ENCODE measurements around the gene TTLL9.

Gene TTLL9

DNA sequence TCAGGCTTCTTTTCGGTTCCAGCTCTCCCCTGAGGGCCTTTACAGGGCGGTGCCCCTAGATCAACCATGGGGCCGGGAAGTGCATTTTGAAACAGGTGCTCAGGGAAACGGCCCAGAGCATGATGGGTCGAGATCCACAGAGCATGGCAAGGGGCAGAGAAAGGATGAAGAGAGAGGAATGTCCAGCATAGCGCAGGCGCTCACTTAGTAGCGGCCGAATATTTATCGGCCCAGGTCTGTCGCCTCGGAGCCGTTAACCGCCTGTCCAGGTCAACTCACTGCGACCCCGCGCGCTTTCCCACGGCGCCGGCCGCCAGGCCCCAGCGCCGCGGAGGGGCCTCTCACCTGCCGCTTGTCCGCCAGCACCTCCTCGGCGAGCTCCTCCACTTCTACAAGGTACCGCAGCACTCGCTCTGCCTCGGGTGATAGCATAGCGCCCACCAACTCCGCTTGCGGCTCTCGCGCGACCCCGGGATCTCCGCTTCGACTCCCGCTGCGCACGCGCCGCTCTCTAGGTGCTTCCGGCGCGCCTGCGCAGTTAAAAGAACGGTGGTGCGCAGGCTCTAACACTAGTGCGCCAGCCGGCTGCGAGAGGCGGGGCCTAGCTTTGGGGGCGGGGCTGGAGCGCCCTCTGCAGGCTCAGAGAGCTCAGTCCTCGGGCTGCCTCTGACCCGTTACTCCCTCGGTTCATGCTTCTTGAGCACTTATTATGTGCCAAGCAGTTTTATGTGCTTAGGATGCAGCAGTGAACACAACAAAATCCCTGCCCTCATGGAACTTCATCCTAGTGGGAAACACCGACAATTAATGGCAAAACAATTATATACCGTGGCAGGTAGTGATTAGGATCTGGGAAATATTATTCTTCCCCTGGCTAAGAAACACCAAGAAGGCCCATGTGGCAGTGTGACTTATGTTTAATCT lies 81.4 kb downstream of the TTLL9 start, which contains the start of gene PDRG1:
PDRG1 (minus strand) TSS at position 517 of the 924 bp plus-strand sequence; CDS start at position 432, 85 bp downstream.
- H3K36me3 ChIP-seq (ENCODE audit: control insufficient read depth in 4 of 4, insufficient read depth in 4 of 4, low read length in 3 of 4): peaks cover 6 to 34% (median 25%) of the 10 kb centered on the region in 4 experiments
- peak; percentile 93 to 97 (median 97) for DNase-seq
- H3K27me3 ChIP-seq (replicated peaks in 2 of 5; ENCODE audit: control insufficient read depth in 4 of 5, insufficient read depth in 5 of 5, low read length in 4 of 5): peaks cover 0 to 17% (median 0%) of the 10 kb centered on the region in 5 experiments
- H3K4me3 ChIP-seq (ENCODE audit: control insufficient read depth in 1 of 7, extremely low read depth in 1 of 7, insufficient read depth in 4 of 7, low read depth in 2 of 7, low read length in 6 of 7): peak within 1 kb of the TSS; percentile 72 to 98 (median 91)
- peaks cover 0 to 8% (median 6%) of the 10 kb centered on the region in 5 experiments for H3K9me3 ChIP-seq (ENCODE audit: control extremely low read depth in 1 of 5, control insufficient read depth in 4 of 5, insufficient read depth in 2 of 5, low read depth in 1 of 5, low read length in 4 of 5)
- H3K4me1 ChIP-seq (ENCODE audit: control extremely low read depth in 1 of 4, control insufficient read depth in 4 of 4, insufficient read depth in 4 of 4, low read length in 3 of 4): peaks cover 0 to 18% (median 12%) of the 10 kb centered on the region in 4 experiments
- H3K27ac ChIP-seq (ENCODE audit: insufficient read depth in 1 of 2, low read depth in 1 of 2, low read length in 2 of 2, poor library complexity in 1 of 2, severe bottlenecking in 2 of 2): peak within 1 kb of the TSS; percentile 90 to 93
- under 1% methylated on average over 60 of the region's 63 CpGs for WGBS (ENCODE audit: insufficient coverage)
- ChIA-PET POLR2A (interaction anchor here (0.6 to 1.6 kb wide), 6 partner anchors 15 to 204 kb away, joined by 3 to 4 read pairs (median 3); no protein-coding TSS in a partner anchor), CTCF (interaction anchor here (0.6 to 6.7 kb wide), 29 partner anchors 8 to 143 kb away, joined by 3 to 98 read pairs (median 4); no protein-coding TSS in a partner anchor)

- POLR2A ChIA-PET: no interaction called here
- Histone ChIP-seq H3K4me1 (ENCODE audit: control extremely low read depth in 1 of 4, control insufficient read depth in 4 of 4, insufficient read depth in 4 of 4, low read length in 3 of 4) (peaks cover 0 to 18% (median 12%) of the 10 kb centered on the region in 4 experiments), H3K4me3 (ENCODE audit: control insufficient read depth in 1 of 7, extremely low read depth in 1 of 7, insufficient read depth in 4 of 7, low read depth in 2 of 7, low read length in 6 of 7) (no peak overlapping the region), H3K9me3 (ENCODE audit: control extremely low read depth in 1 of 5, control insufficient read depth in 4 of 5, insufficient read depth in 2 of 5, low read depth in 1 of 5, low read length in 4 of 5) (peaks cover 0 to under 1% (median 0%) of the 10 kb centered on the region in 5 experiments), H3K27ac (ENCODE audit: insufficient read depth in 1 of 2, low read depth in 1 of 2, low read length in 2 of 2, poor library complexity in 1 of 2, severe bottlenecking in 2 of 2) (no peak overlapping the region), H3K36me3 (ENCODE audit: control insufficient read depth in 4 of 4, insufficient read depth in 4 of 4, low read length in 3 of 4) (peaks cover 0 to 17% (median 9%) of the 10 kb centered on the region in 4 experiments), H3K27me3 (replicated peaks in 2 of 5; ENCODE audit: control insufficient read depth in 4 of 5, insufficient read depth in 5 of 5, low read length in 4 of 5) (peaks cover 0 to 20% (median 0%) of the 10 kb centered on the region in 5 experiments)
- 100% methylated on average over 2 of the region's 6 CpGs for WGBS (ENCODE audit: insufficient coverage)
- CTCF ChIA-PET: interaction anchor here (1.1 to 6.7 kb wide), 9 partner anchors 10 to 131 kb away, joined by 3 to 98 read pairs (median 9); no protein-coding TSS in a partner anchor
- no peak for DNase-seq
Measured at GRCh38 chr20:31953556-31954148, 83.2 kb downstream of the TTLL9 start.

- Histone ChIP-seq H3K9me3 (ENCODE audit: control extremely low read depth in 1 of 5, control insufficient read depth in 4 of 5, insufficient read depth in 2 of 5, low read depth in 1 of 5, low read length in 4 of 5) (no peaks in the 10 kb centered on the region), H3K4me1 (ENCODE audit: control extremely low read depth in 1 of 4, control insufficient read depth in 4 of 4, insufficient read depth in 4 of 4, low read length in 3 of 4) (peaks cover 0 to 18% (median 12%) of the 10 kb centered on the region in 4 experiments), H3K27ac (ENCODE audit: insufficient read depth in 1 of 2, low read depth in 1 of 2, low read length in 2 of 2, poor library complexity in 1 of 2, severe bottlenecking in 2 of 2) (no peak overlapping the region), H3K36me3 (ENCODE audit: control insufficient read depth in 4 of 4, insufficient read depth in 4 of 4, low read length in 3 of 4) (peaks cover 0 to 9% (median 3%) of the 10 kb centered on the region in 4 experiments), H3K4me3 (ENCODE audit: control insufficient read depth in 1 of 7, extremely low read depth in 1 of 7, insufficient read depth in 4 of 7, low read depth in 2 of 7, low read length in 6 of 7) (no peak overlapping the region), H3K27me3 (replicated peaks in 2 of 5; ENCODE audit: control insufficient read depth in 4 of 5, insufficient read depth in 5 of 5, low read length in 4 of 5) (peaks cover 0 to 20% (median 0%) of the 10 kb centered on the region in 5 experiments)
- ChIA-PET POLR2A (no interaction called here), CTCF (interaction anchor here (1.0 to 6.7 kb wide), 5 partner anchors 11 to 121 kb away, joined by 3 to 98 read pairs (median 3); no protein-coding TSS in a partner anchor)
- DNase-seq: no peak
- 100% methylated on average over 1 of the region's 1 CpG for WGBS (ENCODE audit: insufficient coverage)
Measured at GRCh38 chr20:31954500-31954899, 84.1 kb downstream of the TTLL9 start.

DNA sequence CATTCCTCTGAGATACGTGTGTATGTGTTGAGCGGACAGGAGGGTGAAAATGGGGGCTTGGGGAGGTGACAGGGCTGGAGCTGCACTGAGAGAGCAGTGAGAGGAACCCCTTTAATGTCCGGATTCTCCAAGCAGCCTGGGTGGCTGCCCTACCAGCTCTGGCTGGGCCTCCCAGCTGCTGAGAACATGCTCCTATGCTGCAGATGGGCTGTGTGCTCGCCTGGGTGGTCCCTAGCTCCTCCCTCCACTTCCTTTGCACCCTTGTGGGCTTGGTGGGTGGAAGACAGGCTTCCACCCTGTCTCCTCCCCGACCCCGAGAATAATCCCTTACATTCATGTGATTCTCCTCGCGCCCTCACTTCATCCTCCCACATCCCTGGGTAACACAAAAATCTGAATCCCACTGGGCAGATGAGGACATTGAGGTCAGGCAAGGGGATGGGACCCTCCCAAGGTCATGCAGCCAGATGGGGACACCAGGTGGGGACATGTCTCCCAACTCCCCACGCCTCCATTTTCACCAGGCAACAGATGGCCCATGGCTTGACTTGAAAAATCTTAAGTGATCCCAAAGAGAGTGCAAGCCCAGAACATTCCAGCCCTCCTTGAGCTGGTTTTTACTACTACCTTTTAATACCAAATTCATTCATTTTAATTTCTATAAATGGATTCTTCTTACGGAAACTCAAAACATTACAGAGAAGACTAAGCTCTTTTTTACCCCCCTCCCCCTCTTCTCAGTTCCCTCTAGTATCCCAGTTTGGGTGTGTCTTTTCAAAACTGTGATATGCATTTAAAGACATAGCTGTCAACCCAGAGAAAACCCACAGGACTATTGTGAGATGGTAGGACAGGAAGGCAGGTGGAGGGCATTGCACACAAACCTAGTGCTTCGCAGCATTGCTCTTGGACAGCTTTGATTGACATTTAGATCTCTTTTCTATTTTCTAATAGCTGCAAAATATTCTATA lies 86.4 kb downstream of the TTLL9 start:
- POLR2A ChIA-PET: no interaction called here
- CTCF ChIA-PET: interaction anchor here (0.6 to 2.0 kb wide), 7 partner anchors 13 to 138 kb away, joined by 3 to 7 read pairs (median 3); no protein-coding TSS in a partner anchor
- peaks cover 0 to 20% (median 8%) of the 10 kb centered on the region in 5 experiments for H3K27me3 ChIP-seq (replicated peaks in 2 of 5; ENCODE audit: control insufficient read depth in 4 of 5, insufficient read depth in 5 of 5, low read length in 4 of 5)

DNA sequence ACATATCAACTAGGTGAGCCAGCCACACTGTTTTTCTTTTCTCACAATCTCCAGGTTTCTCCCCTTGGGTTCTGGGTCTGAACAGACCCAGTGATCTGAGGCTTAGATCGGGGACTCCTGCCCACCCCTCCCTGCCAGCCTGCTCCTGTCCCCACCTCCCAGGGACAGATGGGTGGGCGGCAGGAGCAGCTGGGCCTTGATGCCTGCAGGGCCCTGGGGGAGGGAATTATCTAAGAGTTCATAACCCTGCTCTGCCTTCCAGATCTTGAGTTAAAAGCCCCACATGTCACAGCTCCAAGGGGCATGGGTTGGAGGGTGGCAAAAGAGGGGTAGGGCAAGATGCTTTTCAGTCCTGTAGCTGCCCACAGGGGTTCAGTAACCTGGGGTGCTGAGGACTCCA lies 92.3 kb downstream of the TTLL9 start:
- H3K4me3 ChIP-seq (ENCODE audit: control insufficient read depth in 1 of 7, extremely low read depth in 1 of 7, insufficient read depth in 4 of 7, low read depth in 2 of 7, low read length in 6 of 7): no peak overlapping the region
- POLR2A ChIA-PET: no interaction called here
- H3K9me3 ChIP-seq (ENCODE audit: control extremely low read depth in 1 of 5, control insufficient read depth in 4 of 5, insufficient read depth in 2 of 5, low read depth in 1 of 5, low read length in 4 of 5): no peaks in the 10 kb centered on the region
- peaks cover 0 to 5% (median 2%) of the 10 kb centered on the region in 4 experiments for H3K4me1 ChIP-seq (ENCODE audit: control extremely low read depth in 1 of 4, control insufficient read depth in 4 of 4, insufficient read depth in 4 of 4, low read length in 3 of 4)
- DNase-seq: no peak
- no peaks in the 10 kb centered on the region for H3K36me3 ChIP-seq (ENCODE audit: control insufficient read depth in 4 of 4, insufficient read depth in 4 of 4, low read length in 3 of 4)
- peaks cover 0 to 44% (median 31%) of the 10 kb centered on the region in 5 experiments for H3K27me3 ChIP-seq (replicated peaks in 2 of 5; ENCODE audit: control insufficient read depth in 4 of 5, insufficient read depth in 5 of 5, low read length in 4 of 5)
- CTCF ChIA-PET: interaction anchor here (1.1 to 2.7 kb wide), 5 partner anchors 12 to 124 kb away, joined by 3 to 8 read pairs (median 6); partner anchors contain the start of gene PDRG1
- 100% methylated on average over 1 of the region's 2 CpGs for WGBS (ENCODE audit: insufficient coverage)
- no peak overlapping the region for H3K27ac ChIP-seq (ENCODE audit: insufficient read depth in 1 of 2, low read depth in 1 of 2, low read length in 2 of 2, poor library complexity in 1 of 2, severe bottlenecking in 2 of 2)

More for the DNA sequence above, 86.4 kb downstream of the TTLL9 start:
- Histone ChIP-seq H3K4me1 (ENCODE audit: control extremely low read depth in 1 of 4, control insufficient read depth in 4 of 4, insufficient read depth in 4 of 4, low read length in 3 of 4) (peaks cover 0 to 3% (median 0%) of the 10 kb centered on the region in 4 experiments), H3K4me3 (ENCODE audit: control insufficient read depth in 1 of 7, extremely low read depth in 1 of 7, insufficient read depth in 4 of 7, low read depth in 2 of 7, low read length in 6 of 7) (no peak overlapping the region), H3K9me3 (ENCODE audit: control extremely low read depth in 1 of 5, control insufficient read depth in 4 of 5, insufficient read depth in 2 of 5, low read depth in 1 of 5, low read length in 4 of 5) (no peaks in the 10 kb centered on the region), H3K27ac (ENCODE audit: insufficient read depth in 1 of 2, low read depth in 1 of 2, low read length in 2 of 2, poor library complexity in 1 of 2, severe bottlenecking in 2 of 2) (no peak overlapping the region), H3K36me3 (ENCODE audit: control insufficient read depth in 4 of 4, insufficient read depth in 4 of 4, low read length in 3 of 4) (no peaks in the 10 kb centered on the region)
- no peak for DNase-seq
- 76% methylated on average over 6 of the region's 11 CpGs for WGBS (ENCODE audit: insufficient coverage)

DNA sequence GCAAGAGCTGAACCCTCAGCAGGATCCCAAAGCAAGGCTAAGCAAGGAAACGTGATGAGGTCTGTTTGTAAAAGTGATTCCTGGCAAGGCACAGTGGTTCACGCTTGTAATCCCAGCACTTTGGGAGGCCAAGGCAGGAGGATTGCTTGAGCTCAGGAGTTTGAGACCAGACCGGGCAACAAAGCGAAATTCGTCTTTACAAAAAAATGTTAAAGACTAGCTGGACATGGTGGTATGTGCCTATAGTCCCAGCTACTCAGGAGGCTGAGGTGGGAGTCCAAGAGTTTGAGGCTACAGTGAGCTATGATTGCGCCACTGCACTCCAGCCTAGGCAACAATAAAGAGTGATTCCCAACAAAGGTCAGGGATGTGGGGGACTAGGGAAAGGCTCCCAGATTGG lies 93.5 kb downstream of the TTLL9 start:
- Histone ChIP-seq H3K36me3 (ENCODE audit: control insufficient read depth in 4 of 4, insufficient read depth in 4 of 4, low read length in 3 of 4) (no peaks in the 10 kb centered on the region), H3K27me3 (replicated peaks in 2 of 5; ENCODE audit: control insufficient read depth in 4 of 5, insufficient read depth in 5 of 5, low read length in 4 of 5) (peaks cover 0 to 48% (median 31%) of the 10 kb centered on the region in 5 experiments), H3K27ac (ENCODE audit: insufficient read depth in 1 of 2, low read depth in 1 of 2, low read length in 2 of 2, poor library complexity in 1 of 2, severe bottlenecking in 2 of 2) (no peak overlapping the region), H3K4me3 (ENCODE audit: control insufficient read depth in 1 of 7, extremely low read depth in 1 of 7, insufficient read depth in 4 of 7, low read depth in 2 of 7, low read length in 6 of 7) (no peak overlapping the region), H3K4me1 (ENCODE audit: control extremely low read depth in 1 of 4, control insufficient read depth in 4 of 4, insufficient read depth in 4 of 4, low read length in 3 of 4) (peaks cover 0 to 12% (median 11%) of the 10 kb centered on the region in 4 experiments), H3K9me3 (ENCODE audit: control extremely low read depth in 1 of 5, control insufficient read depth in 4 of 5, insufficient read depth in 2 of 5, low read depth in 1 of 5, low read length in 4 of 5) (no peaks in the 10 kb centered on the region)
- ChIA-PET POLR2A (no interaction called here), CTCF (interaction anchor here (1.0 to 2.7 kb wide), 5 partner anchors 10 to 125 kb away, joined by 3 to 8 read pairs (median 6); partner anchors contain the start of gene PDRG1)
- 94% methylated on average over 5 of the region's 6 CpGs for WGBS (ENCODE audit: insufficient coverage)
- no peak for DNase-seq
